ES-I3 (cell line): ENCODE measurements around the gene IRAK1BP1.
"Not testable (repeated sequence)": the region's sequence is repeated elsewhere in the genome, so short reads cannot be mapped to it uniquely, and the experiment has no call there.

Experiments
- H3K36me3 ChIP-seq: 2 replicates; pipeline ENCODE4 v1.6.1; 2013; ENCODE audit warnings: mild to moderate bottlenecking, low read length, control low read depth, moderate library complexity; ENCODE audit not compliant: insufficient read depth
- H3K4me1 ChIP-seq: 2 replicates; pipeline ENCODE4 v1.6.1; 2013; ENCODE audit warnings: mild to moderate bottlenecking, control low read depth, low read length; ENCODE audit not compliant: insufficient read depth
- H3K9ac ChIP-seq: 2 replicates; pipeline ENCODE4 v1.6.1; 2013; ENCODE audit warnings: low read depth, mild to moderate bottlenecking, low read length, moderate library complexity
- H3K9me3 ChIP-seq: 2 replicates; pipeline ENCODE4 v1.6.1; 2013; ENCODE audit warnings: mild to moderate bottlenecking, low read length, moderate library complexity; ENCODE audit not compliant: control insufficient read depth, insufficient read depth

Gene IRAK1BP1

GRCh38 chr6:78854546-78854945, 12.8 kb upstream of the IRAK1BP1 start:
- peaks cover 4% of the 10 kb centered on the region; the same call in 1 of the 2 replicates for H3K9me3 ChIP-seq
- H3K4me1 ChIP-seq, result no peaks in the 10 kb centered on the region
- H3K9ac ChIP-seq, result no peak overlapping the region
- H3K36me3 ChIP-seq, result no peaks in the 10 kb centered on the region; the same call in 1 of the 2 replicates

- not testable (repeated sequence) for H3K4me1 ChIP-seq
Observed at GRCh38 chr6:78858339-78858938, 8.9 kb upstream of the IRAK1BP1 start.

GRCh38 chr6:78861509-78861908, 5.8 kb upstream of the IRAK1BP1 start:
- H3K9me3 ChIP-seq, result no peaks in the 10 kb centered on the region

More at GRCh38 chr6:78858339-78858938, 8.9 kb upstream of the IRAK1BP1 start:
- not testable (repeated sequence) for H3K9me3 ChIP-seq, H3K9ac ChIP-seq, H3K36me3 ChIP-seq

GRCh38 chr6:78863576-78863975, 3.8 kb upstream of the IRAK1BP1 start:
- H3K9me3 ChIP-seq, result no peaks in the 10 kb centered on the region
- no peak overlapping the region for H3K9ac ChIP-seq
- no peaks in the 10 kb centered on the region for H3K36me3 ChIP-seq
- no peaks in the 10 kb centered on the region for H3K4me1 ChIP-seq

More at GRCh38 chr6:78861509-78861908, 5.8 kb upstream of the IRAK1BP1 start:
- Histone ChIP-seq H3K36me3 (no peaks in the 10 kb centered on the region), H3K9ac (no peak overlapping the region), H3K4me1 (no peaks in the 10 kb centered on the region)

- Histone ChIP-seq H3K9me3 (no peaks in the 10 kb centered on the region), H3K9ac (no peak overlapping the region), H3K36me3 (no peaks in the 10 kb centered on the region), H3K4me1 (no peaks in the 10 kb centered on the region)
Observed at GRCh38 chr6:78864957-78865356, 2.4 kb upstream of the IRAK1BP1 start.

GRCh38 chr6:78867020-78867369, 356 bp upstream of the IRAK1BP1 start:
- no peaks in the 10 kb centered on the region for H3K9me3 ChIP-seq
- no peaks in the 10 kb centered on the region for H3K4me1 ChIP-seq
- H3K36me3 ChIP-seq, result no peaks in the 10 kb centered on the region
- H3K9ac ChIP-seq, result peak overlapping the region; percentile 90

- Histone ChIP-seq H3K9me3 (no peaks in the 10 kb centered on the region), H3K36me3 (no peaks in the 10 kb centered on the region), H3K9ac (peak overlapping the region; percentile 90), H3K4me1 (no peaks in the 10 kb centered on the region)
Observed at GRCh38 chr6:78868116-78868515, 765 bp downstream of the IRAK1BP1 start.

GRCh38 chr6:78875505-78875904, 8.2 kb downstream of the IRAK1BP1 start:
- no peaks in the 10 kb centered on the region for H3K9me3 ChIP-seq

GRCh38 chr6:78883651-78884050, 16.3 kb downstream of the IRAK1BP1 start:
- no peaks in the 10 kb centered on the region for H3K9me3 ChIP-seq
- H3K36me3 ChIP-seq, result no peaks in the 10 kb centered on the region
- no peaks in the 10 kb centered on the region for H3K4me1 ChIP-seq
- H3K9ac ChIP-seq, result no peak overlapping the region

More at GRCh38 chr6:78875505-78875904, 8.2 kb downstream of the IRAK1BP1 start:
- Histone ChIP-seq H3K36me3 (no peaks in the 10 kb centered on the region), H3K4me1 (no peaks in the 10 kb centered on the region), H3K9ac (no peak overlapping the region)

GRCh38 chr6:78889901-78890300, 22.6 kb downstream of the IRAK1BP1 start:
- H3K9ac ChIP-seq, H3K9me3 ChIP-seq, H3K4me1 ChIP-seq, H3K36me3 ChIP-seq: not testable (repeated sequence)

- no peak overlapping the region for H3K9ac ChIP-seq
- no peaks in the 10 kb centered on the region for H3K9me3 ChIP-seq
- H3K36me3 ChIP-seq, result no peaks in the 10 kb centered on the region
- no peaks in the 10 kb centered on the region for H3K4me1 ChIP-seq
Observed at GRCh38 chr6:78896227-78896626, 28.9 kb downstream of the IRAK1BP1 start.

- Histone ChIP-seq H3K9ac (0 out of 2 replicates have a peak overlapping the region, but pooled peaks have one; percentile 11), H3K4me1 (no peaks in the 10 kb centered on the region), H3K9me3 (no peaks in the 10 kb centered on the region), H3K36me3 (no peaks in the 10 kb centered on the region)
Observed at GRCh38 chr6:78908621-78909020, 41.3 kb downstream of the IRAK1BP1 start.

GRCh38 chr6:78909391-78909790, 42.0 kb downstream of the IRAK1BP1 start:
- Histone ChIP-seq H3K4me1 (no peaks in the 10 kb centered on the region), H3K9me3 (no peaks in the 10 kb centered on the region), H3K36me3 (no peaks in the 10 kb centered on the region), H3K9ac (no peak overlapping the region)

- H3K36me3 ChIP-seq, result no peaks in the 10 kb centered on the region
- no peaks in the 10 kb centered on the region for H3K4me1 ChIP-seq
- H3K9me3 ChIP-seq, result no peaks in the 10 kb centered on the region
- peak overlapping the region; percentile 67; the same call in 1 of the 2 replicates for H3K9ac ChIP-seq
Observed at GRCh38 chr6:78910010-78910409, 42.7 kb downstream of the IRAK1BP1 start.

- H3K4me1 ChIP-seq, result no peaks in the 10 kb centered on the region
- H3K36me3 ChIP-seq, result no peaks in the 10 kb centered on the region
- no peaks in the 10 kb centered on the region for H3K9me3 ChIP-seq
- peak overlapping the region; percentile 67; the same call in 1 of the 2 replicates for H3K9ac ChIP-seq
Observed at GRCh38 chr6:78910591-78911171, 43.3 kb downstream of the IRAK1BP1 start.
